ENCODE results near the gene ARMC2. TPM values are rescaled to one million over a fixed set of nuclear protein-coding genes. Genes with fewer than 3 reads are reported as not detected.

ARMC2 gene
- total and polyA plus RNA-seq, 2 of the 8 experiments (the other 6 are each of a cell fraction or from before 2014, with no cell fraction given), result 1.6 to 4.4 TPM

- TF ChIP-seq CTBP2 (IDR thresholded peaks at IDR 0.05; ENCODE audit: borderline replicate concordance, insufficient read depth, insufficient read length, low read length) (no peak), SAP30 (IDR thresholded peaks at IDR 0.05; ENCODE audit: insufficient read depth, insufficient replicate concordance, low read length) (no peak), EZH2 (IDR thresholded peaks at IDR 0.05; ENCODE audit: low read depth, low read length, severe bottlenecking) (no peak), CREB1 (IDR thresholded peaks at IDR 0.05) (no peak)
Observed at GRCh38 chr6:108809211-108809610, 39.0 kb upstream of the ARMC2 start (continued).

Data from H1 (cell line).